SK-N-SH (cell line): ENCODE measurements around the gene KMT2E. TPM values are rescaled to one million over a fixed set of nuclear protein-coding genes. Genes with fewer than 3 reads are reported as not detected.
A peak's percentile ranks its signal among the peaks of the same experiment; 100 is the strongest.

ENCODE experiments used
- CTCF ChIA-PET: fragments of 300-600, 350-600 bp; formaldehyde crosslinking; extraction: SDS; loops from one replicate; lab custom pipeline; 2021; lab: Yijun Ruan, JAX
- POLR2A ChIA-PET: fragments of 350-600 bp; sonication (Branson Sonifier 250); formaldehyde crosslinking; extraction: SDS; loops from one replicate; lab custom pipeline; 2020; ENCODE audit warnings: antibody characterized with exemption, inconsistent platforms; lab: Yijun Ruan, JAX
- DNase-seq: peaks from one replicate; pipeline ENCODE4 v3.0.0; 2012
- H2AFZ ChIP-seq: fragments of 200-600 bp; sonication (generic); 2 replicates; pipeline ENCODE4 v1.8.1; 2016; ENCODE audit warnings: antibody characterized with exemption, mild to moderate bottlenecking, low read depth
- H3F3A ChIP-seq: fragments of 200-600 bp; sonication (generic); replicated peaks from 2 replicates; pipeline ENCODE3; 2016; ENCODE audit warnings: antibody characterized with exemption, mild to moderate bottlenecking; ENCODE audit not compliant: insufficient read depth
- H3K27ac ChIP-seq, 2 experiments: fragments of 200-500 bp in 1 of 2; fragments of 200-600 bp in 1 of 2; sonication (Bioruptor generic) in 1 of 2; sonication (generic), shearing (Covaris generic) in 1 of 2; 2 replicates each; pipeline versions ENCODE4 v1.5.1 to v1.6.1; 2014 to 2016; ENCODE audit warnings: low read depth in 2 of 2, inconsistent platforms in 1 of 2, low read length in 1 of 2, mild to moderate bottlenecking in 1 of 2, mixed read lengths in 1 of 2
- H3K27me3 ChIP-seq: fragments of 200-600 bp; sonication (generic), shearing (Covaris generic); 2 replicates; pipeline ENCODE4 v1.6.1; 2016; ENCODE audit warnings: mixed run types; ENCODE audit not compliant: insufficient read depth
- H3K36me3 ChIP-seq, 2 experiments: fragments of 200-500 bp in 1 of 2; fragments of 200-600 bp in 1 of 2; sonication (Bioruptor generic) in 1 of 2; sonication (generic) in 1 of 2; replicated peaks in 1 of 2; 2 replicates each; pipeline versions ENCODE3 to v1.5.1; 2014 to 2016; ENCODE audit warnings: low read length in 1 of 2, mild to moderate bottlenecking in 1 of 2; ENCODE audit not compliant: insufficient read depth in 2 of 2, control insufficient read depth in 1 of 2
- H3K4me1 ChIP-seq, 2 experiments: fragments of 200-500 bp in 1 of 2; fragments of 200-600 bp in 1 of 2; sonication (Bioruptor generic) in 1 of 2; sonication (generic), shearing (Covaris generic) in 1 of 2; 2 replicates each; pipeline versions ENCODE4 v1.5.1 to v1.6.1; 2014 to 2016; ENCODE audit warnings: low read depth in 1 of 2, low read length in 1 of 2, mixed run types in 1 of 2; ENCODE audit not compliant: insufficient read depth in 2 of 2, control insufficient read depth in 1 of 2
- H3K4me2 ChIP-seq: fragments of 200-600 bp; sonication (generic), shearing (Covaris generic); 2 replicates; pipeline ENCODE4 v1.6.1; 2017; ENCODE audit warnings: mixed run types
- H3K4me3 ChIP-seq, 2 experiments: fragments of 200-500 bp in 1 of 2; fragments of 200-600 bp in 1 of 2; sonication (Bioruptor generic) in 1 of 2; sonication (generic), shearing (Covaris generic) in 1 of 2; 2 replicates each; pipeline versions ENCODE4 v1.5.1 to v1.8.1; 2014 to 2016; ENCODE audit warnings: low read depth in 2 of 2, inconsistent platforms in 1 of 2, low read length in 1 of 2, mild to moderate bottlenecking in 1 of 2, mixed read lengths in 1 of 2, moderate library complexity in 1 of 2
- H3K79me2 ChIP-seq: fragments of 200-600 bp; sonication (generic); 2 replicates; pipeline ENCODE4 v1.8.1; 2017; ENCODE audit warnings: mild to moderate bottlenecking; ENCODE audit not compliant: insufficient read depth
- H3K9ac ChIP-seq: fragments of 200-600 bp; sonication (generic); 2 replicates; pipeline ENCODE4 v1.6.1; 2017; ENCODE audit warnings: mixed run types
- H3K9me2 ChIP-seq: fragments of 200-600 bp; sonication (generic); 2 replicates; pipeline ENCODE4 v1.6.1; 2017; ENCODE audit warnings: mixed run types
- H3K9me3 ChIP-seq: fragments of 200-600 bp; sonication (generic); 2 replicates; pipeline ENCODE4 v1.6.1; 2017; ENCODE audit warnings: mixed run types, mild to moderate bottlenecking, moderate library complexity
- H4K20me1 ChIP-seq: fragments of 200-600 bp; sonication (generic); 2 replicates; pipeline ENCODE4 v1.6.1; 2017; ENCODE audit warnings: mild to moderate bottlenecking, mixed run types; ENCODE audit not compliant: insufficient read depth
- ELF1 ChIP-seq: IDR thresholded peaks from 2 replicates; pipeline ENCODE4 v1.4.0; 2012
- EP300 ChIP-seq, 2 experiments: IDR thresholded peaks; 2 replicates each; pipeline versions ENCODE4 v1.4.0 to v1.6.1; 2012; ENCODE audit warnings: borderline replicate concordance in 1 of 2, low read depth in 1 of 2, low read length in 1 of 2
- EZH2phosphoT487 ChIP-seq: fragments of 200-600 bp; sonication (generic); IDR thresholded peaks from 2 replicates; pipeline ENCODE4 v1.6.1; 2017; ENCODE audit warnings: low read depth, mixed run types, mild to moderate bottlenecking, antibody characterized with exemption, moderate library complexity, borderline replicate concordance
- FOSL2 ChIP-seq: IDR thresholded peaks from 2 replicates; pipeline ENCODE4 v1.4.0; 2012; ENCODE audit warnings: low read depth, mild to moderate bottlenecking, moderate library complexity, borderline replicate concordance
- FOXJ3 ChIP-seq: sonication (generic); formaldehyde crosslinking; IDR thresholded peaks from 2 replicates; pipeline ENCODE4 v1.5.1; 2020; ENCODE audit warnings: mild to moderate bottlenecking, missing genetic modification reagents
- FOXM1 ChIP-seq: IDR thresholded peaks from 2 replicates; pipeline ENCODE4 v1.4.0; 2012; ENCODE audit warnings: low read depth, mild to moderate bottlenecking
- GATA2 ChIP-seq: sonication (generic); formaldehyde crosslinking; IDR thresholded peaks from 2 replicates; pipeline ENCODE4 v1.5.0; 2020; ENCODE audit warnings: mild to moderate bottlenecking, missing genetic modification reagents
- JUND ChIP-seq: IDR thresholded peaks from 2 replicates; pipeline ENCODE4 v1.4.0; 2012
- MEF2A ChIP-seq: IDR thresholded peaks from 2 replicates; pipeline ENCODE4 v1.4.0; 2012; ENCODE audit warnings: low read depth, borderline replicate concordance
- NFIC ChIP-seq: IDR thresholded peaks from 2 replicates; pipeline ENCODE4 v1.4.0; 2012; ENCODE audit warnings: borderline replicate concordance
- REST ChIP-seq: IDR thresholded peaks from 2 replicates; pipeline ENCODE4 v1.6.1; 2012; ENCODE audit warnings: mild to moderate bottlenecking, low read depth, low read length, moderate library complexity
- RFX5 ChIP-seq: IDR thresholded peaks from 2 replicates; pipeline ENCODE4 v1.6.1; 2012; ENCODE audit warnings: mild to moderate bottlenecking, improper control_type of control experiment, low read length
- SIN3A ChIP-seq: IDR thresholded peaks from 2 replicates; pipeline ENCODE4 v1.6.1; 2012; ENCODE audit warnings: low read depth, mild to moderate bottlenecking, low read length, moderate library complexity, borderline replicate concordance
- SMC3 ChIP-seq: IDR thresholded peaks from 2 replicates; pipeline ENCODE4 v1.6.1; 2012; ENCODE audit warnings: low read depth, low read length, improper control_type of control experiment
- TCF12 ChIP-seq: IDR thresholded peaks from 2 replicates; pipeline ENCODE4 v1.4.0; 2012
- TEAD4 ChIP-seq: IDR thresholded peaks from 2 replicates; pipeline ENCODE4 v1.4.0; 2012; ENCODE audit warnings: mild to moderate bottlenecking, borderline replicate concordance; ENCODE audit not compliant: insufficient read depth
- USF1 ChIP-seq: IDR thresholded peaks from 2 replicates; pipeline ENCODE4 v1.4.0; 2012; ENCODE audit warnings: low read depth, borderline replicate concordance
- USF2 ChIP-seq: fragments of 150-350 bp; IDR thresholded peaks from 2 replicates; pipeline ENCODE4 v1.6.1; 2017; ENCODE audit warnings: antibody characterized with exemption, low read length, low read depth, borderline replicate concordance
- WGBS: methylation state at CpG from one replicate; pipeline ENCODE4 v1.1.6; 2017; ENCODE audit warnings: low lambda C conversion rate; 5-methylcytosine and 5-hydroxymethylcytosine counted together
- polyA plus RNA-seq, 3 experiments: library from polyadenylated mRNA; depleted of rRNA; stranded (reverse); fragments of >200 nt; gene quantifications; 2 replicates each; pipeline ENCODE4 v1.2.3, GENCODE V29; 2012
- TF ChIP-seq, protein P1 (sequence below): IDR thresholded peaks from 2 replicates; pipeline ENCODE4 v1.4.0; 2012; ENCODE audit warnings: low read depth
- TF ChIP-seq, protein P2 (sequence below): fragments of 150-350 bp; IDR thresholded peaks from 2 replicates; pipeline ENCODE4 v1.6.1; 2016; ENCODE audit warnings: mild to moderate bottlenecking, low read depth, low read length
- TF ChIP-seq, protein P3 (sequence below): fragments of 200-600 bp; sonication (generic); IDR thresholded peaks from 2 replicates; pipeline ENCODE4 v1.6.1; 2017; ENCODE audit warnings: antibody characterized with exemption, mild to moderate bottlenecking, moderate library complexity

KMT2E gene
- polyA plus RNA-seq, 1 of the 3 experiments (the other 2 are of a cell fraction): 6.4 TPM

DNA sequence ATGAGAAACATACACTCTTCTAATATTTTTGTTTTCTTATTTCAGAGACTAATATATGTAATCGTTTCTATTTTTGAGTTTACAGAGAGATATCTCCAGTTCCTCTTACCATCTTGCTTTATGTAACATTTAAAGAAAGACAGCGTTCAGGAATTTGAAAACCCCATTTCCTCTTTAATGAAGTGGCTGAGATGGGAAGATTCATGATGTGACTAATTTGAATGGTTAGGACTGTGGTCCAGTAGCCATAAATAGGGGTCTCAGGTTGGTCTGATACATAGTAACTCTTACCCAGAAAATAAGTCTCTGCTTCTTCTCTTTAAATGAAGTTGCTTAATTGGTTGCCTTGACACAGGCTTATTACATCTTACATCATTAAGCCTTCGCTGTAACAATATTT lies 6.9 kb downstream of the KMT2E start (continued):
- no peak for TF ChIP-seq GATA2 (CRISPR knock-in tag)
- no peak for TF ChIP-seq TCF12
- TF ChIP-seq TEAD4: no peak
- TF ChIP-seq, protein P1, sequence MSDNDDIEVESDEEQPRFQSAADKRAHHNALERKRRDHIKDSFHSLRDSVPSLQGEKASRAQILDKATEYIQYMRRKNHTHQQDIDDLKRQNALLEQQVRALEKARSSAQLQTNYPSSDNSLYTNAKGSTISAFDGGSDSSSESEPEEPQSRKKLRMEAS: no peak
- TF ChIP-seq ELF1: no peak
- TF ChIP-seq SIN3A: no peak
- TF ChIP-seq JUND: no peak
- TF ChIP-seq, protein P2, sequence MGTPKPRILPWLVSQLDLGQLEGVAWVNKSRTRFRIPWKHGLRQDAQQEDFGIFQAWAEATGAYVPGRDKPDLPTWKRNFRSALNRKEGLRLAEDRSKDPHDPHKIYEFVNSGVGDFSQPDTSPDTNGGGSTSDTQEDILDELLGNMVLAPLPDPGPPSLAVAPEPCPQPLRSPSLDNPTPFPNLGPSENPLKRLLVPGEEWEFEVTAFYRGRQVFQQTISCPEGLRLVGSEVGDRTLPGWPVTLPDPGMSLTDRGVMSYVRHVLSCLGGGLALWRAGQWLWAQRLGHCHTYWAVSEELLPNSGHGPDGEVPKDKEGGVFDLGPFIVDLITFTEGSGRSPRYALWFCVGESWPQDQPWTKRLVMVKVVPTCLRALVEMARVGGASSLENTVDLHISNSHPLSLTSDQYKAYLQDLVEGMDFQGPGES: no peak
- TF ChIP-seq, all 33 proteins: peak for 0

DNA sequence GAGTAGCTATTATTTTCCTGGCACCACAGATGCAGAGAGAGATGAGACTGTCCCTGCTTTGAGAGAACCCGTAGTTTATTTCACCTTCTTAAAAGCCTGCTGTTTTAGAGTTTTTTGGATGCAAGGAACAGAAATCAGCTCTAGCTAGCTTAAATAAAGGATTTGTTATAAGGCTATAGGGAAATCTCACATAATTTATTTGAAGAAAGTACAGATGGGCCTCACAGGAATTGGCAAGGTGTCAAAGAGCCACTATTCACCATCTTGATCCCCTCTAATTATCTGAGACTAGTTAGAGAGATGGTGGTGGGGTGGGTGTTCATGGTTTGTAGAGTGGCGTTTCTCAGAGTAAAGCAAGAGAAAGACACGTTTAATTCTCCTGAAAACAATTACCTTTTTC lies 7.3 kb downstream of the KMT2E start:
- Histone ChIP-seq H3K4me1 (peaks cover 42 to 44% of the 10 kb centered on the region in 2 experiments; a peak in 3 of 4 replicates), H3K9me2 (no peaks in the 10 kb centered on the region), H3K9ac (no peak overlapping the region), H3K79me2 (peaks cover 100% of the 10 kb centered on the region), H3K4me2 (no peak overlapping the region), H4K20me1 (peaks cover 100% of the 10 kb centered on the region), H3F3A (peaks cover 17% of the 10 kb centered on the region), H3K36me3 (peaks cover 5 to 9% of the 10 kb centered on the region in 2 experiments), H3K4me3 (no peak overlapping the region), H3K27ac (peak overlapping the region in 1 of 2 experiments; percentile 36; a peak in 1 of 4 replicates), H3K27me3 (no peaks in the 10 kb centered on the region), H3K9me3 (no peaks in the 10 kb centered on the region), H2AFZ (no peak overlapping the region)
- 84% methylated on average over 3 of the region's 3 CpGs for WGBS
- ChIA-PET POLR2A (no interaction called here), CTCF (interaction anchor here (1.1 kb wide), 1 partner anchor 568 kb away, joined by 3 read pairs; no protein-coding TSS in a partner anchor)
- DNase-seq: no peak
- TF ChIP-seq MEF2A (no peak), NFIC (no peak), REST (no peak), RFX5 (no peak), ELF1 (no peak), JUND (no peak), EZH2phosphoT487 (no peak), FOXJ3 (CRISPR knock-in tag) (no peak), EP300 (IDR thresholded peaks at IDR 0.05; ENCODE audit: borderline replicate concordance in 1 of 2, low read depth in 1 of 2, low read length in 1 of 2) (no peak), SMC3 (no peak), USF1 (no peak), FOSL2 (no peak), USF2 (no peak), FOXM1 (no peak)
- TF ChIP-seq, protein P3, sequence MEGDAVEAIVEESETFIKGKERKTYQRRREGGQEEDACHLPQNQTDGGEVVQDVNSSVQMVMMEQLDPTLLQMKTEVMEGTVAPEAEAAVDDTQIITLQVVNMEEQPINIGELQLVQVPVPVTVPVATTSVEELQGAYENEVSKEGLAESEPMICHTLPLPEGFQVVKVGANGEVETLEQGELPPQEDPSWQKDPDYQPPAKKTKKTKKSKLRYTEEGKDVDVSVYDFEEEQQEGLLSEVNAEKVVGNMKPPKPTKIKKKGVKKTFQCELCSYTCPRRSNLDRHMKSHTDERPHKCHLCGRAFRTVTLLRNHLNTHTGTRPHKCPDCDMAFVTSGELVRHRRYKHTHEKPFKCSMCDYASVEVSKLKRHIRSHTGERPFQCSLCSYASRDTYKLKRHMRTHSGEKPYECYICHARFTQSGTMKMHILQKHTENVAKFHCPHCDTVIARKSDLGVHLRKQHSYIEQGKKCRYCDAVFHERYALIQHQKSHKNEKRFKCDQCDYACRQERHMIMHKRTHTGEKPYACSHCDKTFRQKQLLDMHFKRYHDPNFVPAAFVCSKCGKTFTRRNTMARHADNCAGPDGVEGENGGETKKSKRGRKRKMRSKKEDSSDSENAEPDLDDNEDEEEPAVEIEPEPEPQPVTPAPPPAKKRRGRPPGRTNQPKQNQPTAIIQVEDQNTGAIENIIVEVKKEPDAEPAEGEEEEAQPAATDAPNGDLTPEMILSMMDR: no peak
- TF ChIP-seq, protein P1: no peak
